Caco-2 (cell line): ENCODE data around the gene CX3CR1. TPM values are rescaled to one million over a fixed set of nuclear protein-coding genes. Genes with fewer than 3 reads are reported as not detected.
A peak's percentile ranks its signal among the peaks of the same experiment; 100 is the strongest.

ENCODE experiments used
- BruUV-seq: library from RNA; stranded (reverse); fragments of 400-500 nt; replicated peaks from 2 replicates; lab custom pipeline; 2021; lab: Mats Ljungman, UMichigan
- CTCF ChIA-PET: fragments of 300-600 bp; sonication (Branson Sonifier 250); formaldehyde crosslinking; loops from one replicate; lab custom pipeline; 2022; ENCODE audit warnings: antibody characterized with exemption; lab: Charles Lee
- POLR2A ChIA-PET: fragments of 300-600 bp; sonication (Branson Sonifier 250); formaldehyde crosslinking; loops from one replicate; lab custom pipeline; 2022; ENCODE audit warnings: antibody characterized with exemption; lab: Charles Lee
- DNase-seq, 2 experiments: peaks; one replicate each; pipeline versions ENCODE4 v3.0.0 to v3.0.0-alpha.2; 2020 to 2022
- H3K27me3 ChIP-seq: replicated peaks from 2 replicates; pipeline ENCODE4 v1.6.0; 2011; ENCODE audit warnings: low read length; ENCODE audit not compliant: control insufficient read depth, insufficient read depth
- H3K36me3 ChIP-seq: 2 replicates; pipeline ENCODE4 v1.5.1; 2011; ENCODE audit warnings: low read length; ENCODE audit not compliant: control insufficient read depth, insufficient read depth
- H3K4me1 ChIP-seq: fragments of 250-450 bp; sonication (Bioruptor Pico); 2 replicates; pipeline ENCODE4 v1.5.1; 2020; ENCODE audit warnings: mild to moderate bottlenecking
- H3K4me3 ChIP-seq: 2 replicates; pipeline ENCODE4 v1.5.1; 2011; ENCODE audit warnings: low read depth, mild to moderate bottlenecking, control low read depth, low read length
- H3K9me3 ChIP-seq: fragments of 250-450 bp; sonication (Bioruptor Pico); 2 replicates; pipeline ENCODE4 v1.5.1; 2020; ENCODE audit warnings: mild to moderate bottlenecking, moderate library complexity
- H3K27ac Mint-ChIP-seq: one replicate; pipeline ENCODE4 v1.8.0; 2022; ENCODE audit warnings: mixed read lengths; ENCODE audit not compliant: unreplicated experiment
- H3K27me3 Mint-ChIP-seq: one replicate; pipeline ENCODE4 v1.8.0; 2022; ENCODE audit warnings: mixed read lengths; ENCODE audit not compliant: insufficient read depth, unreplicated experiment
- H3K36me3 Mint-ChIP-seq: one replicate; pipeline ENCODE4 v1.8.0; 2022; ENCODE audit warnings: mild to moderate bottlenecking, mixed read lengths; ENCODE audit not compliant: insufficient read depth, unreplicated experiment
- H3K4me1 Mint-ChIP-seq: one replicate; pipeline ENCODE4 v1.8.0; 2022; ENCODE audit warnings: low read depth, mixed read lengths; ENCODE audit not compliant: unreplicated experiment
- H3K4me3 Mint-ChIP-seq: one replicate; pipeline ENCODE4 v1.8.0; 2022; ENCODE audit warnings: mild to moderate bottlenecking, moderate library complexity, mixed read lengths; ENCODE audit not compliant: unreplicated experiment
- H3K9me3 Mint-ChIP-seq: one replicate; pipeline ENCODE4 v1.8.0; 2022; ENCODE audit warnings: mixed read lengths; ENCODE audit not compliant: unreplicated experiment
- CTCF ChIP-seq, 2 experiments: fragments of 200-600 bp in 1 of 2; IDR thresholded peaks; 1 replicate in 1 of 2; 2 replicates in 1 of 2; pipeline versions ENCODE4 v1.5.1 to v1.8.0; 2011 to 2022; ENCODE audit warnings: antibody characterized with exemption in 1 of 2, control low read depth in 1 of 2, inconsistent platforms in 1 of 2, low read depth in 1 of 2, low read length in 1 of 2, mild to moderate bottlenecking in 1 of 2, moderate library complexity in 1 of 2; ENCODE audit not compliant: insufficient read depth in 1 of 2, severe bottlenecking in 1 of 2, unreplicated experiment in 1 of 2
- intact Hi-C: fragments of 100-400 bp; cut with micrococcal nuclease; formaldehyde crosslinking; loops from one replicate; pipeline ENCODE4 v1.10.0; 2022; ENCODE audit not compliant: unreplicated experiment
- total RNA-seq: library from RNA; stranded (reverse); gene quantifications from 2 replicates; pipeline ENCODE4 v1.2.3, GENCODE V29; 2022

CX3CR1 gene
- total RNA-seq, 1 experiment from 2014 or later = 0.61 TPM

GRCh38 chr3:39260957-39261356, 18.9 kb downstream of the CX3CR1 start:
- Mint-ChIP-seq H3K9me3 (no peaks in the 10 kb centered on the region), H3K27me3 (peaks cover 30% of the 10 kb centered on the region), H3K36me3 (no peaks in the 10 kb centered on the region), H3K4me3 (no peak overlapping the region), H3K27ac (no peak overlapping the region), H3K4me1 (no peaks in the 10 kb centered on the region)
- POLR2A ChIA-PET = no interaction called here
- intact Hi-C loops = no loop called here
- no peaks in the 10 kb centered on the region for H3K4me1 ChIP-seq
- H3K27me3 ChIP-seq = no peaks in the 10 kb centered on the region; the same call in 1 of the 2 replicates
- TF ChIP-seq CTCF (IDR thresholded peaks at IDR 0.05; ENCODE audit: insufficient read depth in 1 of 2, low read depth in 1 of 2, low read length in 1 of 2, severe bottlenecking in 1 of 2, unreplicated experiment in 1 of 2) = peak in 1 of 2 experiments; percentile 14
- H3K4me3 ChIP-seq = no peak overlapping the region
- CTCF ChIA-PET = no interaction called here
- no peaks in the 10 kb centered on the region for H3K36me3 ChIP-seq
- no TSS peak for BruUV-seq
- H3K9me3 ChIP-seq = no peaks in the 10 kb centered on the region
- DNase-seq = no peak

GRCh38 chr3:39260318-39260717, 19.5 kb downstream of the CX3CR1 start:
- Mint-ChIP-seq H3K4me3 (no peak overlapping the region), H3K4me1 (no peaks in the 10 kb centered on the region), H3K9me3 (no peaks in the 10 kb centered on the region), H3K27me3 (peaks cover 30% of the 10 kb centered on the region), H3K36me3 (no peaks in the 10 kb centered on the region), H3K27ac (no peak overlapping the region)
- Histone ChIP-seq H3K27me3 (no peaks in the 10 kb centered on the region; the same call in 1 of the 2 replicates), H3K36me3 (no peaks in the 10 kb centered on the region), H3K4me1 (no peaks in the 10 kb centered on the region), H3K9me3 (no peaks in the 10 kb centered on the region), H3K4me3 (no peak overlapping the region)
- no TSS peak for BruUV-seq
- CTCF ChIA-PET = no interaction called here
- intact Hi-C loops = no loop called here
- no peak for TF ChIP-seq CTCF (IDR thresholded peaks at IDR 0.05; ENCODE audit: insufficient read depth in 1 of 2, low read depth in 1 of 2, low read length in 1 of 2, severe bottlenecking in 1 of 2, unreplicated experiment in 1 of 2)
- POLR2A ChIA-PET = no interaction called here
- no peak for DNase-seq

GRCh38 chr3:39255503-39256325, 24.1 kb downstream of the CX3CR1 start:
- H3K4me1 Mint-ChIP-seq = no peaks in the 10 kb centered on the region
- no peak for DNase-seq
- H3K9me3 ChIP-seq = no peaks in the 10 kb centered on the region
- CTCF ChIA-PET = no interaction called here
- no peak for TF ChIP-seq CTCF (IDR thresholded peaks at IDR 0.05; ENCODE audit: insufficient read depth in 1 of 2, low read depth in 1 of 2, low read length in 1 of 2, severe bottlenecking in 1 of 2, unreplicated experiment in 1 of 2)
- H3K4me3 Mint-ChIP-seq = no peak overlapping the region
- H3K27me3 ChIP-seq = no peaks in the 10 kb centered on the region; the same call in 1 of the 2 replicates
- POLR2A ChIA-PET = no interaction called here
- no peak overlapping the region for H3K27ac Mint-ChIP-seq
- H3K36me3 ChIP-seq = no peaks in the 10 kb centered on the region
- H3K27me3 Mint-ChIP-seq = peaks cover 29% of the 10 kb centered on the region
- H3K9me3 Mint-ChIP-seq = no peaks in the 10 kb centered on the region
- intact Hi-C loops = no loop called here
- BruUV-seq = no TSS peak
- no peaks in the 10 kb centered on the region for H3K4me1 ChIP-seq
- no peak overlapping the region for H3K4me3 ChIP-seq
- no peaks in the 10 kb centered on the region for H3K36me3 Mint-ChIP-seq
